ENCODE data around the gene GAMT.

- no peak for TF ChIP-seq CTCF (IDR thresholded peaks at IDR 0.05; ENCODE audit: low read length)
- no peak for TF ChIP-seq EZH2phosphoT487 (IDR thresholded peaks at IDR 0.05; ENCODE audit: low read length)
These were observed 44.9 kb downstream of the GAMT start for GRCh38 chr19:1356508-1356865.

All from MM.1S (cell line).